ENCODE measurements around the gene IRF2.

Gene IRF2

DNA sequence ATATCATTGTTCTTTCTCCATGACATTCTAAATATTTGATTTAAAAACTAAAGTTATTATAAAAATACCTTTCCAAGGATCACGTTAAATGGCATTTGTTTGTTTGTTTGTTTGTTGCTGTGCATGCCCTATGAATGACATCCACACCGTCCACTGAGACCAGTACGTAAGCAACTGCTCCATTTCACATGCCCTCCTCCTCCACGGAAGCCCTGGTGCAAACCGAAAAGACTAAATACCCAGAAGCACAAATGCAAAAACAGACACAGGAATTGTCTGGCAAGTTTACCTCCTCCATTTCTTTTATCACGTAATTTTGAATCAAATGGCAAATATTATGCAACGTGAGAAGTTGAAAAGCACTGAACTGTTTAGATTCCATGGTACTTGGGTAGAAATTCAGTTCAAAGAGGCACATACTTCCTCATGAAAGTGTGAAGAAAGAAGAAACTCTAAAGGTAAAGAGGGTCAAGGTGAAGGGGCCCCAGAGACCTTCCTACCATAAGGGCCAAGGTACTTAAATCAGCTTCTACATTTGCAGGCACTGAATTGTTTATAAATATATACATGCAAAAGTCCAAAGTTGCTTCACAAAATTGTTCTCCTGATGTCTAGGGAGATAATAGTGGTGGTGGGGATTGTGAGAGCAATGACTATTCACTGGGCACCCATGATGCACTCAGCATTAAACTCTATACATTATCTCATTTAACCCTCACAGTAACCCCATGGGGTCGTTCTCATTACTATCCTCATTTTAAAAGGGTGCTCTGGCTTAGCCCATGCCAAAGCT lies 23.4 kb downstream of the IRF2 start:
- TF ChIP-seq CTCF (IDR thresholded peaks at IDR 0.05) = no peak
- Histone ChIP-seq H3K4me3 (no peak overlapping the region), H3K27ac (no peak overlapping the region)
- DNase-seq (ENCODE audit: low spot score) = peak; percentile 7

- DNase-seq (ENCODE audit: low spot score) = no peak
- no peak for TF ChIP-seq CTCF (IDR thresholded peaks at IDR 0.05)
- peak overlapping the region in 1 of 2 donors; percentile 48 for H3K27ac ChIP-seq
- H3K4me3 ChIP-seq = peak overlapping the region; percentile 66
These were observed 24.3 kb downstream of the IRF2 start for GRCh38 chr4:184450045-184450444.

GRCh38 chr4:184448821-184449220 lies 25.5 kb downstream of the IRF2 start:
- Histone ChIP-seq H3K27ac (peak overlapping the region in 1 of 2 donors; percentile 82), H3K4me3 (peak overlapping the region; percentile 66)
- no peak for TF ChIP-seq CTCF (IDR thresholded peaks at IDR 0.05)
- DNase-seq (ENCODE audit: low spot score) = peak; percentile 72

DNA sequence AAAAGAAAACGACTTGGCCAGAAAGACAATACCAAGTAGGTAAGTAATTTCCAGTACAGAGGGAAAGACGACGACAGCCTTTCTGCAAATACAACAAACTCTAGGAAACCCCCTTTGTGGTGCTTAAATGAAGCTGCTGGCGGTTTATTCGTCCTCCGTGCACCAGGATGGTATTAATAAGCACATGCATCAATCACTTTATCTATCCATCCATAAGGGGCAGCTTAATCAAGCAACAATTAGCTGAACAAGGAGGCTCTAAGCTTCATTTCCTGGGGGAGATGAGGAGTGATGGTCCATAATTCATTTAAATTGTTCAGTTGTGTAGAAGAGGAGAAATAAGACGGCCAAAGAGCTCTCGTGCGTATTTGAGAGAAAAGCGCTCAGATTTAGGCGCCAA lies 26.2 kb downstream of the IRF2 start:
- H3K4me3 ChIP-seq = peak overlapping the region; percentile 66
- peak; percentile 5 for DNase-seq (ENCODE audit: low spot score)
- H3K27ac ChIP-seq = no peak overlapping the region
- no peak for TF ChIP-seq CTCF (IDR thresholded peaks at IDR 0.05)

GRCh38 chr4:184447664-184448063 lies 26.7 kb downstream of the IRF2 start:
- H3K27ac ChIP-seq = no peak overlapping the region
- DNase-seq (ENCODE audit: low spot score) = peak; percentile 12
- TF ChIP-seq CTCF (IDR thresholded peaks at IDR 0.05) = no peak
- H3K4me3 ChIP-seq = no peak overlapping the region

GRCh38 chr4:184446132-184446658 lies 28.2 kb downstream of the IRF2 start:
- H3K27ac ChIP-seq = no peak overlapping the region
- no peak for DNase-seq (ENCODE audit: low spot score)
- TF ChIP-seq CTCF (IDR thresholded peaks at IDR 0.05) = no peak
- H3K4me3 ChIP-seq = no peak overlapping the region

DNA sequence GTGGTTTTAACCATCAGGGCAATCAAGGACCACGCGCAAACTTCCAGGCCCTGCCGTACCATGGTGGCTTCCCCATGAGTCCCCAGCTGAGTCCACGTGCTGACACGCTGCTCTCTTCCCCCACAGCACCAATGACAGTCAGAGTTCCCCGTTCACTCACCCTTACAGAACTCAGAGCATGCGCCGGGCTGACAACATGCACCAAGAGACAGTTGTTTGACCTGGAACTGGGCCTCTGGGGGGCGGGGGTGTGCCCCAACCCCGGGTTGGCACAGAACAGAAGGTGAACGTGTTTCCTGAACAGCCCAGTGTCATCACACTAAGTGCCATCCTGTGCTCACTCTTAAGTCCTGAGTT lies 29.4 kb downstream of the IRF2 start:
- no peak overlapping the region for H3K27ac ChIP-seq
- DNase-seq (ENCODE audit: low spot score) = no peak
- no peak for TF ChIP-seq CTCF (IDR thresholded peaks at IDR 0.05)
- no peak overlapping the region for H3K4me3 ChIP-seq

Measured in coronary artery (tissue), 2 donors.